Mesenchymal stem cell (in vitro differentiated cells and primary cell): Measurements from ENCODE around the gene MGAM2.

ENCODE experiments used
- DNase-seq: peaks from one replicate; pipeline ENCODE4 v3.0.0-alpha.2; 2013
- H2AFZ ChIP-seq: one replicate; pipeline ENCODE4 v1.6.1; 2013; ENCODE audit warnings: low read depth, mild to moderate bottlenecking, control low read depth, inconsistent platforms, low read length, moderate library complexity
- H2AK5ac ChIP-seq: 2 replicates; pipeline ENCODE4 v1.6.1; 2013; ENCODE audit warnings: low read length, moderate library complexity, mild to moderate bottlenecking, inconsistent platforms; ENCODE audit not compliant: severe bottlenecking
- H2BK120ac ChIP-seq: one replicate; pipeline ENCODE4 v1.6.1; 2013; ENCODE audit warnings: low read depth, mild to moderate bottlenecking, inconsistent platforms, low read length, moderate library complexity
- H2BK12ac ChIP-seq, 2 experiments: one replicate each; pipeline ENCODE4 v1.6.1; 2013; ENCODE audit warnings: inconsistent platforms in 2 of 2, low read length in 2 of 2, mild to moderate bottlenecking in 2 of 2, moderate library complexity in 2 of 2, control low read depth in 1 of 2
- H2BK15ac ChIP-seq: one replicate; pipeline ENCODE4 v1.6.1; 2013; ENCODE audit warnings: mild to moderate bottlenecking, low read depth, inconsistent platforms; ENCODE audit not compliant: poor library complexity, severe bottlenecking
- H2BK5ac ChIP-seq: 2 replicates; pipeline ENCODE4 v1.6.1; 2013; ENCODE audit warnings: low read depth, mild to moderate bottlenecking, low read length, control low read depth, inconsistent platforms; ENCODE audit not compliant: poor library complexity, severe bottlenecking
- H3K14ac ChIP-seq, 2 experiments: one replicate each; pipeline ENCODE4 v1.6.1; 2013; ENCODE audit warnings: inconsistent platforms in 2 of 2, low read length in 2 of 2, control low read depth in 1 of 2, mild to moderate bottlenecking in 1 of 2, moderate library complexity in 1 of 2
- H3K18ac ChIP-seq, 2 experiments: one replicate each; pipeline ENCODE4 v1.6.1; 2013; ENCODE audit warnings: inconsistent platforms in 2 of 2, low read length in 2 of 2, control low read depth in 1 of 2, low read depth in 1 of 2, mild to moderate bottlenecking in 1 of 2
- H3K23ac ChIP-seq, 2 experiments: one replicate each; pipeline ENCODE4 v1.6.1; 2013; ENCODE audit warnings: inconsistent platforms in 2 of 2, low read length in 2 of 2, mild to moderate bottlenecking in 2 of 2, moderate library complexity in 2 of 2, control low read depth in 1 of 2
- H3K27ac ChIP-seq: 2 replicates; pipeline ENCODE4 v1.5.1; 2013; ENCODE audit warnings: mild to moderate bottlenecking, moderate library complexity, low read length, control low read depth, inconsistent platforms; ENCODE audit not compliant: poor library complexity, severe bottlenecking
- H3K27me3 ChIP-seq, 2 experiments: 2 replicates each; pipeline versions ENCODE4 v1.6.1 to v1.7.0; 2013; ENCODE audit warnings: low read length in 2 of 2, mild to moderate bottlenecking in 2 of 2, moderate library complexity in 2 of 2, control low read depth in 1 of 2, inconsistent platforms in 1 of 2; ENCODE audit not compliant: control insufficient read depth in 1 of 2, insufficient read depth in 1 of 2
- H3K36me3 ChIP-seq, 2 experiments: 2 replicates each; pipeline versions ENCODE4 v1.6.1 to v1.7.0; 2013; ENCODE audit warnings: low read length in 2 of 2, control low read depth in 1 of 2, inconsistent platforms in 1 of 2, low read depth in 1 of 2, mild to moderate bottlenecking in 1 of 2; ENCODE audit not compliant: insufficient read depth in 2 of 2, control insufficient read depth in 1 of 2
- H3K4ac ChIP-seq, 2 experiments: one replicate each; pipeline ENCODE4 v1.6.1; 2013; ENCODE audit warnings: inconsistent platforms in 2 of 2, low read length in 2 of 2, mild to moderate bottlenecking in 2 of 2, moderate library complexity in 2 of 2, control low read depth in 1 of 2, low read depth in 1 of 2
- H3K4me1 ChIP-seq: 2 replicates; pipeline ENCODE4 v1.6.1; 2013; ENCODE audit warnings: low read depth, low read length, control low read depth; ENCODE audit not compliant: control insufficient read depth, insufficient read depth
- H3K4me2 ChIP-seq: 2 replicates; pipeline ENCODE4 v1.6.1; 2013; ENCODE audit warnings: low read length, mild to moderate bottlenecking, inconsistent platforms; ENCODE audit not compliant: poor library complexity, severe bottlenecking
- H3K4me3 ChIP-seq, 2 experiments: 2 replicates each; pipeline versions ENCODE4 v1.5.1 to v1.7.0; 2013; ENCODE audit warnings: low read length in 2 of 2, mild to moderate bottlenecking in 2 of 2, control low read depth in 1 of 2, low read depth in 1 of 2; ENCODE audit not compliant: insufficient read depth in 1 of 2
- H3K79me1 ChIP-seq: replicated peaks from 2 replicates; pipeline ENCODE4 v1.6.1; 2013; ENCODE audit warnings: mild to moderate bottlenecking, control low read depth, low read length, inconsistent platforms; ENCODE audit not compliant: poor library complexity, severe bottlenecking
- H3K9ac ChIP-seq: 2 replicates; pipeline ENCODE4 v1.7.0; 2013; ENCODE audit warnings: mild to moderate bottlenecking, low read length, moderate library complexity
- H3K9me3 ChIP-seq: 2 replicates; pipeline ENCODE4 v1.7.0; 2013; ENCODE audit warnings: mild to moderate bottlenecking, low read length; ENCODE audit not compliant: control insufficient read depth
- H4K8ac ChIP-seq: one replicate; pipeline ENCODE4 v1.6.1; 2013; ENCODE audit warnings: inconsistent platforms, mild to moderate bottlenecking, low read length, moderate library complexity
- H4K91ac ChIP-seq: one replicate; pipeline ENCODE4 v1.6.1; 2013; ENCODE audit warnings: mild to moderate bottlenecking, low read length, inconsistent platforms
- WGBS: methylation state at CpG from one replicate; pipeline ENCODE4 v1.1.7; 2013; ENCODE audit warnings: mixed read lengths; 5-methylcytosine and 5-hydroxymethylcytosine counted together

MGAM2 gene

GRCh38 chr7:142146124-142146523 is 34.6 kb downstream of the MGAM2 start:
- no peak overlapping the region for H2BK120ac ChIP-seq
- no peak overlapping the region for H2BK5ac ChIP-seq
- no peaks in the 10 kb centered on the region for H3K36me3 ChIP-seq
- H4K8ac ChIP-seq, result no peak overlapping the region
- no peak overlapping the region for H3K4ac ChIP-seq
- no peak overlapping the region for H3K4me3 ChIP-seq
- no peaks in the 10 kb centered on the region for H3K27me3 ChIP-seq
- no peak overlapping the region for H3K9ac ChIP-seq
- H3K79me1 ChIP-seq, result no peaks in the 10 kb centered on the region
- H2BK12ac ChIP-seq, result no peak overlapping the region
- H2BK15ac ChIP-seq, result no peak overlapping the region
- no peak overlapping the region for H2AK5ac ChIP-seq
- H3K4me2 ChIP-seq, result no peak overlapping the region
- no peak for DNase-seq
- no peak overlapping the region for H3K18ac ChIP-seq
- no peak overlapping the region for H3K14ac ChIP-seq
- H4K91ac ChIP-seq, result no peak overlapping the region
- H2AFZ ChIP-seq, result no peak overlapping the region
- H3K9me3 ChIP-seq, result no peaks in the 10 kb centered on the region
- H3K27ac ChIP-seq, result no peak overlapping the region
- 47% methylated on average over 2 of the region's 2 CpGs for WGBS
- no peaks in the 10 kb centered on the region for H3K4me1 ChIP-seq
- H3K23ac ChIP-seq, result no peak overlapping the region

- DNase-seq, result no peak
- Histone ChIP-seq H3K9me3 (no peaks in the 10 kb centered on the region), H3K4me3 (no peak overlapping the region), H2BK12ac (no peak overlapping the region), H3K4me1 (no peaks in the 10 kb centered on the region), H3K9ac (no peak overlapping the region), H2AK5ac (no peak overlapping the region), H3K79me1 (no peaks in the 10 kb centered on the region), H4K8ac (no peak overlapping the region), H2BK5ac (no peak overlapping the region), H2BK120ac (no peak overlapping the region), H3K27me3 (no peaks in the 10 kb centered on the region), H3K18ac (no peak overlapping the region), H2AFZ (no peak overlapping the region), H3K14ac (no peak overlapping the region), H3K23ac (no peak overlapping the region), H3K4ac (no peak overlapping the region), H2BK15ac (no peak overlapping the region), H3K36me3 (no peaks in the 10 kb centered on the region), H3K27ac (no peak overlapping the region), H3K4me2 (no peak overlapping the region), H4K91ac (no peak overlapping the region)
- WGBS, result 40% methylated on average over 1 of the region's 1 CpG
These were observed 38.8 kb downstream of the MGAM2 start for GRCh38 chr7:142150356-142150755.

- Histone ChIP-seq H3K9me3 (no peaks in the 10 kb centered on the region), H3K79me1 (no peaks in the 10 kb centered on the region), H3K27me3 (no peaks in the 10 kb centered on the region), H3K23ac (no peak overlapping the region), H2AK5ac (no peak overlapping the region), H2BK12ac (no peak overlapping the region), H3K4me2 (no peak overlapping the region), H2AFZ (no peak overlapping the region), H3K4me1 (no peaks in the 10 kb centered on the region), H3K18ac (no peak overlapping the region), H2BK15ac (no peak overlapping the region), H3K14ac (no peak overlapping the region), H3K4ac (no peak overlapping the region), H3K9ac (no peak overlapping the region), H3K27ac (no peak overlapping the region), H2BK120ac (no peak overlapping the region), H3K36me3 (no peaks in the 10 kb centered on the region), H3K4me3 (no peak overlapping the region), H4K8ac (no peak overlapping the region), H2BK5ac (no peak overlapping the region), H4K91ac (no peak overlapping the region)
- no peak for DNase-seq
- WGBS, result 76% methylated on average over 2 of the region's 2 CpGs
These were observed 39.4 kb downstream of the MGAM2 start for GRCh38 chr7:142150869-142151268.

GRCh38 chr7:142152076-142152475 is 40.6 kb downstream of the MGAM2 start:
- no peak for DNase-seq
- no peak overlapping the region for H4K8ac ChIP-seq
- no peak overlapping the region for H3K4me2 ChIP-seq
- no peak overlapping the region for H3K4ac ChIP-seq
- no peak overlapping the region for H2AK5ac ChIP-seq
- no peaks in the 10 kb centered on the region for H3K79me1 ChIP-seq
- no peak overlapping the region for H3K9ac ChIP-seq
- H3K9me3 ChIP-seq, result peaks cover 2% of the 10 kb centered on the region
- H2BK120ac ChIP-seq, result no peak overlapping the region
- H2BK5ac ChIP-seq, result no peak overlapping the region
- no CpG with 5 or more reads among the region's 1 CpG for WGBS
- no peak overlapping the region for H2BK15ac ChIP-seq
- no peak overlapping the region for H3K23ac ChIP-seq
- no peak overlapping the region for H2AFZ ChIP-seq
- no peaks in the 10 kb centered on the region for H3K4me1 ChIP-seq
- no peak overlapping the region for H2BK12ac ChIP-seq
- H4K91ac ChIP-seq, result no peak overlapping the region
- H3K27ac ChIP-seq, result no peak overlapping the region
- H3K14ac ChIP-seq, result no peak overlapping the region
- no peak overlapping the region for H3K4me3 ChIP-seq
- H3K27me3 ChIP-seq, result no peaks in the 10 kb centered on the region
- H3K18ac ChIP-seq, result no peak overlapping the region
- H3K36me3 ChIP-seq, result no peaks in the 10 kb centered on the region
